ENCODE measurements around the gene ADAMTS17. TPM values are rescaled to one million over a fixed set of nuclear protein-coding genes. Genes with fewer than 3 reads are reported as not detected.

The ADAMTS17 gene
- total RNA-seq, 4 donors from 2014 or later, result 6.0 to 17.6 (median 8.2) TPM

GRCh38 chr15:100043068-100043641 is 298.6 kb downstream of the ADAMTS17 start:
- no peak for DNase-seq
- Histone ChIP-seq H3K27me3 (no peaks in the 10 kb centered on the region), H3K9me3 (no peaks in the 10 kb centered on the region), H3K4me3 (no peak overlapping the region), H3K36me3 (no peaks in the 10 kb centered on the region), H3K27ac (peak overlapping the region in 1 of 4 donors; percentile 7), H3K4me1 (peaks cover 0 to 7% (median 0%) of the 10 kb centered on the region in 4 donors)
- in situ Hi-C loops (cut with MboI; ENCODE audit: low pct_ligation_motif_present in 1 of 4, low pct_unique_long_range_greater_than_20kb in 1 of 4, low sequenced_read_pairs in 3 of 4) (no loop called here), intact Hi-C loops (cut with DNase I; ENCODE audit: low total_unique reads) (no loop called here)
- WGBS, 2 donors (ENCODE audit: low coverage in 1 of 2), result 70 to 76% methylated on average over 8 of the region's 8 CpGs
- TF ChIP-seq POLR2A (IDR thresholded peaks at IDR 0.05) (no peak), POLR2AphosphoS5 (IDR thresholded peaks at IDR 0.05) (no peak)

- Histone ChIP-seq H3K4me3 (no peak overlapping the region), H3K27me3 (no peaks in the 10 kb centered on the region), H3K9me3 (no peaks in the 10 kb centered on the region), H3K27ac (no peak overlapping the region), H3K4me1 (peaks cover 0 to 7% (median 0%) of the 10 kb centered on the region in 4 donors), H3K36me3 (no peaks in the 10 kb centered on the region)
- whole genome bisulfite sequencing, 2 donors (ENCODE audit: low coverage in 1 of 2), result 80 to 91% methylated on average over 5 of the region's 5 CpGs
- no peak for TF ChIP-seq CTCF (IDR thresholded peaks at IDR 0.05)
- TF ChIP-seq POLR2AphosphoS5 (IDR thresholded peaks at IDR 0.05), result no peak
- no peak for TF ChIP-seq EP300 (IDR thresholded peaks at IDR 0.05; ENCODE audit: low read depth)
- no peak for TF ChIP-seq POLR2A (IDR thresholded peaks at IDR 0.05)
- no peak for DNase-seq
- in situ Hi-C loops (cut with MboI; ENCODE audit: low pct_ligation_motif_present in 1 of 4, low pct_unique_long_range_greater_than_20kb in 1 of 4, low sequenced_read_pairs in 3 of 4), result no loop called here
- intact Hi-C loops (cut with DNase I; ENCODE audit: low total_unique reads), result no loop called here
Measured at GRCh38 chr15:100042558-100042957, 299.2 kb downstream of the ADAMTS17 start.

DNA sequence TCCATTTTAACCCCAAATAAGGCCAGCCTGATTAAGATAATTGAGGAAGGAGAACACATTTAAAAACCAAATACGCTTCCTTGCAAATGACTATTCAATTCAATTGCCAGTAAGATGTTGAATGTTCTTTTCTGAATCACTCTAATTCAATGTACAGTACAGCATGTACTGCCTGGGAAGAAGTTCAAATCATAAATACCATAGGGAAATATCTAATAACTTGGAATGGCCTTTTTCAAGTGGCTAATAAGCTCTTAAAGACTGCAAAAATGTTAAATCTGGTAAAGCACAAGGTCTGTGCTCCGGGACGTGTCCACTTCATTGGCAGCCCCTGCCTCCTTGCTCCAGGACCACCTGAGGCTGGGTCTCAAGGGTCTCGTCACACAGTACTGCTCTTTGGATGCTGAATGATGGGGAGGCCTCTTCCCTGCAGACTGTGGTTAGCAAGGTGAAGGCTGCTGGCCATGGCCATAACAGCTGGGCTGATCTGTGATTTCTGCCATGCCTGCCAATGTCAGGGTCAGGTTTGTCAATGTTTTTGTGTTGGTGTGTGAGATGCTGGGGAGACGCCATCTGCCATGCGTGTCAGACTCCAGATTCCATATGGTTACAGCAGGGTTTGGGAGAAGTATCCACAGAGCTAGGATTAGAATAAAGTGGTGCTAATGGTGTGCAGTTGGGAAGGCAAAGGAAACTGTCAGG is 300.5 kb downstream of the ADAMTS17 start:
- in situ Hi-C loops (cut with MboI; ENCODE audit: low pct_ligation_motif_present in 1 of 4, low pct_unique_long_range_greater_than_20kb in 1 of 4, low sequenced_read_pairs in 3 of 4), result no loop called here

DNA sequence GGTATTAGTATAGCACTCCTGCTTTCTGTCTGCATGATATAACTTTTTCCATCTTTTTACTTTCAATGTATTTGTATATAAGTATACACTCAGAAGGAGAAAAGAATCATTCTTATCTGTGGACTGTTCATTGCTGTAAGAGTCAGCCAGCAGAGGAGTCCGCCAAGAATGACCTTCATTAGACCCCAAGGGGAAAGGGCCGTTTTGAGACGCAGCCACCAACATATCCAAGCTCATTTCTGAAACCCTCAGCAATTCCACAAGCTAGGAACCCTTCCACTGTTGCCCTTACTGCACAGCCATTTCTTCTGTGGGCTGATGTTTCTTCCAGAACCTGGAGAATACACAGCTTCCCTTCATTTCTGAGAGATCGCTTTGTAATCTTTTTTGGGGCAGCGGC is 301.8 kb downstream of the ADAMTS17 start:
- Histone ChIP-seq H3K27me3 (no peaks in the 10 kb centered on the region), H3K27ac (no peak overlapping the region), H3K4me3 (no peak overlapping the region), H3K9me3 (no peaks in the 10 kb centered on the region), H3K36me3 (no peaks in the 10 kb centered on the region), H3K4me1 (peaks cover 0 to 7% (median 0%) of the 10 kb centered on the region in 4 donors)
- intact Hi-C loops (cut with DNase I; ENCODE audit: low total_unique reads), result no loop called here
- in situ Hi-C loops (cut with MboI; ENCODE audit: low pct_ligation_motif_present in 1 of 4, low pct_unique_long_range_greater_than_20kb in 1 of 4, low sequenced_read_pairs in 3 of 4), result no loop called here
- TF ChIP-seq POLR2A (IDR thresholded peaks at IDR 0.05), result no peak
- TF ChIP-seq EP300 (IDR thresholded peaks at IDR 0.05; ENCODE audit: low read depth), result no peak
- TF ChIP-seq POLR2AphosphoS5 (IDR thresholded peaks at IDR 0.05), result no peak
- no peak for TF ChIP-seq CTCF (IDR thresholded peaks at IDR 0.05)
- 82 to 84% methylated on average over 5 of the region's 5 CpGs for WGBS, 2 donors (ENCODE audit: low coverage in 1 of 2)
- no peak for DNase-seq

More for the DNA sequence above, 300.5 kb downstream of the ADAMTS17 start:
- Histone ChIP-seq H3K36me3 (no peaks in the 10 kb centered on the region), H3K27ac (no peak overlapping the region), H3K27me3 (no peaks in the 10 kb centered on the region), H3K9me3 (no peaks in the 10 kb centered on the region), H3K4me3 (no peak overlapping the region), H3K4me1 (peaks cover 0 to 7% (median 0%) of the 10 kb centered on the region in 4 donors)
- DNase-seq, result no peak
- TF ChIP-seq POLR2AphosphoS5 (IDR thresholded peaks at IDR 0.05), result no peak
- no peak for TF ChIP-seq EP300 (IDR thresholded peaks at IDR 0.05; ENCODE audit: low read depth)
- no peak for TF ChIP-seq CTCF (IDR thresholded peaks at IDR 0.05)
- no peak for TF ChIP-seq POLR2A (IDR thresholded peaks at IDR 0.05)
- intact Hi-C loops (cut with DNase I; ENCODE audit: low total_unique reads), result no loop called here
- WGBS, 2 donors (ENCODE audit: low coverage in 1 of 2), result 78 to 95% methylated on average over 3 to 6 of the region's 6 CpGs
